ENCODE results near the gene OR13C4.

DNA sequence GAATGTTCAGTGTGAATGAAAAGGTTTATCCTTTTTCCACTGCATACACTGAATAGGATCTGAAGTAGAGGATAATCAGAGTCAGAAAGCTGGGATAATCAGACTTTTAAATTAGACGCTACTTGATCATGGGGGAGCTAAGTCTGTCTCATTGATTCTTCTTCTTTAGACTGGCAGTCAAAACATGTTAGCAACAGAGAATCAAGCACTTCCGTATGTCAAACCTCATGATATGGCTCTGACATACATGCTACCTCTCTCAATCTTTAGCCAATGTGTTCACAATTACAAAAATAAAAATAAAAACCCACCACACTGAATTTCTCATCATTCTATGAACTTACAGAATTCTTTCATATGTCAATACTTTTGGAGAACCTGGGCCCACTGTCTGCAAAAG is 42.0 kb downstream of the OR13C4 start:
- no peak for TF ChIP-seq CREB1 (IDR thresholded peaks at IDR 0.05; ENCODE audit: low read depth)
- no peak for TF ChIP-seq ZBTB7A (IDR thresholded peaks at IDR 0.05; ENCODE audit: low read depth)
- no peak for TF ChIP-seq TAF1 (IDR thresholded peaks at IDR 0.05; ENCODE audit: low read depth)
- TF ChIP-seq, protein P1, sequence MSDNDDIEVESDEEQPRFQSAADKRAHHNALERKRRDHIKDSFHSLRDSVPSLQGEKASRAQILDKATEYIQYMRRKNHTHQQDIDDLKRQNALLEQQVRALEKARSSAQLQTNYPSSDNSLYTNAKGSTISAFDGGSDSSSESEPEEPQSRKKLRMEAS (IDR thresholded peaks at IDR 0.05) = no peak
- TF ChIP-seq, protein P2, sequence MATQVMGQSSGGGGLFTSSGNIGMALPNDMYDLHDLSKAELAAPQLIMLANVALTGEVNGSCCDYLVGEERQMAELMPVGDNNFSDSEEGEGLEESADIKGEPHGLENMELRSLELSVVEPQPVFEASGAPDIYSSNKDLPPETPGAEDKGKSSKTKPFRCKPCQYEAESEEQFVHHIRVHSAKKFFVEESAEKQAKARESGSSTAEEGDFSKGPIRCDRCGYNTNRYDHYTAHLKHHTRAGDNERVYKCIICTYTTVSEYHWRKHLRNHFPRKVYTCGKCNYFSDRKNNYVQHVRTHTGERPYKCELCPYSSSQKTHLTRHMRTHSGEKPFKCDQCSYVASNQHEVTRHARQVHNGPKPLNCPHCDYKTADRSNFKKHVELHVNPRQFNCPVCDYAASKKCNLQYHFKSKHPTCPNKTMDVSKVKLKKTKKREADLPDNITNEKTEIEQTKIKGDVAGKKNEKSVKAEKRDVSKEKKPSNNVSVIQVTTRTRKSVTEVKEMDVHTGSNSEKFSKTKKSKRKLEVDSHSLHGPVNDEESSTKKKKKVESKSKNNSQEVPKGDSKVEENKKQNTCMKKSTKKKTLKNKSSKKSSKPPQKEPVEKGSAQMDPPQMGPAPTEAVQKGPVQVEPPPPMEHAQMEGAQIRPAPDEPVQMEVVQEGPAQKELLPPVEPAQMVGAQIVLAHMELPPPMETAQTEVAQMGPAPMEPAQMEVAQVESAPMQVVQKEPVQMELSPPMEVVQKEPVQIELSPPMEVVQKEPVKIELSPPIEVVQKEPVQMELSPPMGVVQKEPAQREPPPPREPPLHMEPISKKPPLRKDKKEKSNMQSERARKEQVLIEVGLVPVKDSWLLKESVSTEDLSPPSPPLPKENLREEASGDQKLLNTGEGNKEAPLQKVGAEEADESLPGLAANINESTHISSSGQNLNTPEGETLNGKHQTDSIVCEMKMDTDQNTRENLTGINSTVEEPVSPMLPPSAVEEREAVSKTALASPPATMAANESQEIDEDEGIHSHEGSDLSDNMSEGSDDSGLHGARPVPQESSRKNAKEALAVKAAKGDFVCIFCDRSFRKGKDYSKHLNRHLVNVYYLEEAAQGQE (IDR thresholded peaks at IDR 0.05; ENCODE audit: low read depth) = no peak
- TF ChIP-seq NFIC (IDR thresholded peaks at IDR 0.05) = no peak

All from Ishikawa (cell line).